Measurements from ENCODE around the gene PELI2.

- TF ChIP-seq POLR2A (IDR thresholded peaks at IDR 0.05; ENCODE audit: low read length) (no peak), GATA1 (IDR thresholded peaks at IDR 0.05; ENCODE audit: low read depth, low read length) (no peak)
These were observed 6.1 kb downstream of the PELI2 start for GRCh38 chr14:56124327-56124726.
